Cortex of kidney (tissue), 1 donor: Measurements from ENCODE around the gene TMEM202.
"Not testable (repeated sequence)": the region's sequence is repeated elsewhere in the genome, so short reads cannot be mapped to it uniquely, and the experiment has no call there.

ENCODE experiments used
- DNase-seq: peaks from one replicate; lab custom pipeline; 2025; lab: John Stamatoyannopoulos, UW

The TMEM202 gene

DNA sequence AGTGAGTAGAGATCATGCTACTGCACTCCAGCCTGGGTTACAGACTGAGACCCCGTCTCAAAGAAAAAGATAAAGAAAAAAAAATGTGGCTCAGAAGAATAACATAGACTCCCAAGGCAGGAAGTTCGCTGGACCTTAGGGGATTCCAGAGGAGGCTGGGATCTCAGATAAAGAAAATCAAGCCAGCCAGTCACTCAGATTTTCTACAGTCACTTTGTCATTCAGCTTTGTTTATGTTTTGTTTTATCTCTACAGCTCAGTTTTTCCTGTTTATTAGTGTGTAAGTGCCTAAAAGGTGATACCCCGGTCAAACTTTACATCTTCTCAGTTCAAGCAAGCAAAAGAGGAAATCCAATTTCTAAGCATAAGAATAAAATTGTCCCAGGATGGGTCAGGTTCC, 6.3 kb downstream of the TMEM202 start:
- DNase-seq = no peak

DNA sequence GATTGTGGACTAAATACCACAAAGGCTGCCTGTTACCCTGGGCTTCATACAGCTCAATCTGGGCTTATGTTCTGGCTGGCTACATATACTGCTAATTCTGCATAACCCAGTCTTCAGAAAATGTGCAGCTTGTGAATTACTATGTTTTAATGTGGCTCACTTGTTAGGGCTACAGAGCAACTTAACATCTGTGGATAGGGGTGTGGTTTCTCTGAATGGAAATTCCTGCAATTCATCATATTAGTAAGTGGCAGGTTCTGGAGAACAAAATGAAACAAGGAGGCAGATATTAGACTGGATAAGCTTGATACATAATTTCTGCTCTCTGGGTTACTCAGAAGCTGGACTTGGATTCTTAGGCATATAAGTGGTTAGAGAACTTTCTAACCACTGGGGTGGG, 6.7 kb downstream of the TMEM202 start:
- DNase-seq = no peak

DNA sequence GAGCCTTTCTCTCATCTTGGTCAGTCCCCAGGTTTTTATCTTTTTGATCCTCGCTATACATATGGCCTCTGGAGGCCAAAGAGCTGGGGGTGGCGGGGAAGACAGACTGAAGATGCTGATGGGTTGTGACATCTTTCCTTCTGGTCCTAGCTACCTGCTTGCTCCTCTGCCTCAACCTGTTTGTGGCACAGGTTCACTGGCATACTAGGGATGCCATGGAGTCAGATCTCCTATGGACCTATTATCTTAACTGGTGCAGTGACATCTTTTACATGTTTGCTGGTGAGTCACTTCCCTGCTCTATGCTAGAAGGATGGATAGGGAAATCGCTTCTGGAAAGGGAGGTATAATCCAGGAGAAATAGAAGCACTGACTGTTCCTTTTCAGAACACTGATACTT, 8.8 kb downstream of the TMEM202 start:
- no peak for DNase-seq

DNA sequence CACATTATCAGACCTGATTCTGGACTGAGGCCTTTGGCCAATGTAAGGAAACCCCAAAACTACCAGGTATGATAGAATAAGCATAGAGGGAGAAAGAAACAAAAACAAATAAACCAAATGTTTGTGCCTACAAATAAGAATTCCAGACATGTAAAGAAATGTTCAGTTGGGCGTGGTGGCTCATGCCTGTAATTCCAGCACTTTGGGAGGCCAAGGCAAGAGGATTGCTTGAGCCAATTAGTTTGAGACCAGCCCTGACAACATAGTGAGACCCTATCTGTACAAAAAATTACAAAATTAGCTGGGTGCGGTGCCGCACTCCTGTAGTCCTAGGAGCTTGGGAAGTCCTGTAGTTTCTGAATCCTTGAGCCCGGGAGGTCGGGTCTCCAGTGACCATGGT, 13.0 kb downstream of the TMEM202 start:
- DNase-seq = no peak

DNA sequence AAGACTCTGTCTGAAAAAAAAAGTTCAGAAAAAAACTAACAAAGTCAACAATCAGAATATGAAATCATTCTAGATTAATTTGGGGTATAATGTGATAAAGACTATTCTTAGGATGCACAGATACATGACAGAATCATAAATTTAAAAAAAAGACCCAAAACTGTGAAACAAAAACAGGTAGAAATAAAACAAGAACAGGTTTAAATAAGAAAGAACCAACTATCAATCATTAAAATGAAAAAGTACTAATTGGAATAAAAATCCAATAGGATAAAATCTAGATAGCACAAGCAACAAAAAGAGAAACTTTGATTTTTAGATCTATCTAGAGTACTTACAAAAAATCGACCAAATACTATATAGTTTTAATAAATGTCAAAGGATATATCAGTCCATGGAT, 13.4 kb downstream of the TMEM202 start:
- no peak for DNase-seq

DNA sequence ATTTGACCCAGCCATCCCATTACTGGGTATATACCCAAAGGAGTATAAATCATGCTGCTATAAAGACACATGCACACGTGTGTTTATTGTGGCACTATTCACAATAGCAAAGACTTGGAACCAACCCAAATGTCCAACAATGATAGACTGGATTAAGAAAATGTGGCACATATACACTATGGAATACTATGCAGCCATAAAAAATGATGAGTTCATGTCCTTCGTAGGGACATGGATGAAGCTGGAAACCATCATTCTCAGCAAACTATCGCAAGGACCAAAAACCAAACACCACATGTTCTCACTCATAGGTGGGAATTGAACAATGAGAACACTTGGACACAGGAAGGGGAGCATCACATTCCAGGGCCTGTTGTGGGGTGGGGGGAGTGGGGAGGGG, 15.2 kb downstream of the TMEM202 start:
- not testable (repeated sequence) for DNase-seq

DNA sequence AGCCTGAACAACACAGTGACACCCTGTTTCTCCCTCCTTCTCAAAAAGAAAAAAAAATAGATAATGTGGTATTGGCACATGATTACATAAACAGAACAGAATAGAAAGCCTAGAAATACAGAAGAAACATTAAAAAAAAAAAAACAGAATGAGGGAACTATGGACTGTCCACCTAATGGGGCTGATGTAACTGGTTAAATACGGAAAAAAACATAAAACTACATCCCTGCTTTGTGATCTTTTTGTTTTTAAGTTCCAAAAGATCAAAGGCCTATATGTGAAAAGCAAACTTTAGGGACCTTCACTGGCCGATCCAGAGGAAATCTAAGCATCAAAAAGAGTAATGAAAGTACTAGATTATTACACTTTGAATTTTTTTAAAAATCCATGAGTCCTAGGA, 17.2 kb downstream of the TMEM202 start:
- DNase-seq = no peak

DNA sequence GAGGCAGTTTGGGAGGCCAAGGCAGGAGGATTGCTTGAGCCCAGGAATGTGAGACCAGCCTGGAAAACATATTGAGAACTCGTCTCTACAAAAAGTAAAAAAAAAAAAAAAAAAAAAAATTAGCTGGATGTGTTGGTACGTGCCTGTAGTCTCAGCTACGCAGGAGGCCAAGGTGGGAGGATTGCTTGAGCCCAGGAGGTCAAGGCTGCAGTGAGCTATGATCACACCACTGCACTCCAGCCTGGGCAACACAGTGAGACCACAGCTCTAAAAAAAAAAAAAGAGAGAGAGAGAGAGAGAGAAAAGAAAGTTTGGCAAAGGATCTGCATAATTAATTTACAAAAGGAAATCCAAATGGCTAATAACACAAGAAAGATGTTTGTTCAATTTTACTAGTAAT, 21.7 kb downstream of the TMEM202 start:
- DNase-seq = not testable (repeated sequence)

DNA sequence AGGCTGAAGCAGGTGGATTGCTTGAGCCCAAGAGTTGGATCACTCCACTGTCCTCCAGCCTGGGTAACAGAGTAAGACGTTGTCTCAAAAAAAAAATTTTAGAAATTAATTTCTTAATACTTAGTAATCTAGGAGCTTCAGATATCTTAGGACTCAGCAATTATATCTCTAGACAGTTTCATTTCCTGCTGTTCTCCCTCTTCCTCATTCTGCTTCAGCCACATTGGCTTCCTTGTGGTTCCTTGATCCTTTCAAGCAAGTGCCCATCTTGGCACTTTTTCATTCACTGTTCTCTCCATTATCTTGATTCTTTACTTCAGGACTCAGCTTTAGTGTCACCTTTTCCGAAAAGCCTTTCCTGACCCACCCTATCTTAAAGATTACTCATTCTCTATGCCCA, 22.5 kb downstream of the TMEM202 start:
- DNase-seq = no peak

DNA sequence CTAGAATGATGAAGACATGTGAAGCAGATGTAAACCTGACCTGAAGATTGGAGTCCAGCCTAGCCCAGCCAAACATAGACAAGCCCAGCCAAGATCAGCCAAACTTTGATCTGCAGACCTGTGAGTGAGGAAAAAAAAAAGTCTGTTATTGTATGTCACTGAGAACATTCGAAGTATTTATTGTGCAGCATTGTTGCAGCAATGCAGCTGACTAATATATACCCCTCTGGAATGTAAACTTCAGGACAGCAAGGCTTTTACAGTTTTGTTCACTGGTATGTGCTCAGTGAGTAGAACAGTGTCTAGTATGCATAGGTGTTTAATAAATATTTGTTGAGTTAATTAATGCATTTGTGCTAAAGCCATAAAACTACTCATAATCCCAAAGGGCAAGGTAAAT, 23.4 kb downstream of the TMEM202 start:
- DNase-seq = no peak

DNA sequence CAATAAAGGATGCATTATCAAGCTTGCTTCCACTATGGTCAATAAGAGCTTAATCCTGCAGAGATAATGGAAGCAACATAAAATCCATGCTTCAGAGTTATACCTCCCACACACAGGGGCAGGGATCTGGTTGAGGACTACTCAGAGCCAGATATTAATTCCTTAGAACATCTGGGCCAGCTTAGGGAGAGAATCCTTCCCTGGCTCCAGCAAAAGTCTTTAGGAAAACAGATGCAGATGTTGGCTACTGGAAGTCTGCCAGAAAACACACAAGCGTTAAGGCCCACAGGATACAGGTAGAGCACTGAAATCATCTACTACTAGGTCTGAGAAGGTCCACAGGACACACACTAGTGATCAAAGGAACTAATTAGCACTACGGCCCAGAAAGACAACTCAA, 25.2 kb downstream of the TMEM202 start:
- DNase-seq = no peak

DNA sequence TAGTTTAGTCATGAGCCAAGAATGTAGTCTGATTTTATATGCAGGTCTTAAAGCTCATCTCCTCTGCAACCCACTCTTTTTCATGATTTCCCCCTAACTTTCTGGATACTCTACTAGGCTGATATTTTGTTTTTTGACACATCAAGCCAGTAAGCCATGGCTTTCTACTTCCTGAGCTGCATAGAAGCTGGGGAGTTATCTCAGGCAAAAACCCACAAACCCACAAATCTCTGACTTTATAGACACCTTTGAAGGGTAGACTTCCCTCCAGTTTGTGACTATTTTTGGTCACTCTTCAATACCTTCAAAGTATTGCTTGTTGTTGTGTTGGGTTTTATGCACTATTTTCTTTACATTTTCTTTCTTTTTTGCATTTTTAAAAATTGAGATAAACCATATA, 28.6 kb downstream of the TMEM202 start:
- DNase-seq = no peak

DNA sequence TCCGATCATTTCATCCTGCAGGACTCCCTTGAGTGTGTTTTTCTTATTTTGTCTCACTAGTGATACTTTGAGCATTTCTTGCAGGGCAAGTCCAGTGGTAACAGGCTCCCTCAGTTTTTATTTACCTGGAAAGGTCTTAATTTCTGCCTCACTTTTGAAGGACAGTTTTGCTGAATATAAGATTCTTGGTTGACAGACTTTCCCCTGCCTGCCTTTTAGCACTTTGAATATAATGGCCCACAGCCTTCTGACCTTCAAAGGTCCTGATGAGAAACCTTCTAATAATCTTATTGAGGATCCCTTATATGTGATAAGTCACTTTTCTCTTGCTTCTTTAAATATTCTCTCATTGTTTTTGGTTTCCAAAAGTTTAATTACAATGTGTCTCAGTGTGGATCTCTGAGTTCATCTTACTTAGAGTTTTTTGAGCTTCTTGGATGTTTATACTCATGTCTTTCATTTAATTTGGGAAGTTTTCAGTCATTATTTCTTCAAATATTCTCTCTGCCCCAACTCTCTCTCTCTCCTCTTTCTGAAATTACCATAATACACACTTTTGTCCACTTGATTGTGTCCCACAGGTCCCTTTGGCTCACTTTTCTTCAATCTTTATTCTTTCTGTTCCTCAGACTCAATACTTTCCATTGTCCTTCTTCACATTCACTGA, 39.7 kb downstream of the TMEM202 start:
- no peak for DNase-seq

DNA sequence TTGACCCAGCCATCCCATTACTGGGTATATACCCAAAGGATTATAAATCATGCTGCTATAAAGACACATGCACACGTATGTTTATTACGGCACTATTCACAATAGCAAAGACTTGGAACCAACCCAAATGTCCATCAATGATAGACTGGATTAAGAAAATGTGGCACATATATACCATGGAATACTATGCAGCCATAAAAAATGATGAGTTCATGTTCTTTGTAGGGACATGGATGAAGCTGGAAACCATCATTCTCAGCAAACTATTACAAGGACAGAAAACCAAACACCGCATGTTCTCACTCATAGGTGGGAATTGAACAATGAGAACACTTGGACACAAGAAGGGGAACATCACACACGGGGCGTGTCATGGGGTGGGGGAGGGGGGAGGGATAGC, 44.7 kb downstream of the TMEM202 start:
- not testable (repeated sequence) for DNase-seq

DNA sequence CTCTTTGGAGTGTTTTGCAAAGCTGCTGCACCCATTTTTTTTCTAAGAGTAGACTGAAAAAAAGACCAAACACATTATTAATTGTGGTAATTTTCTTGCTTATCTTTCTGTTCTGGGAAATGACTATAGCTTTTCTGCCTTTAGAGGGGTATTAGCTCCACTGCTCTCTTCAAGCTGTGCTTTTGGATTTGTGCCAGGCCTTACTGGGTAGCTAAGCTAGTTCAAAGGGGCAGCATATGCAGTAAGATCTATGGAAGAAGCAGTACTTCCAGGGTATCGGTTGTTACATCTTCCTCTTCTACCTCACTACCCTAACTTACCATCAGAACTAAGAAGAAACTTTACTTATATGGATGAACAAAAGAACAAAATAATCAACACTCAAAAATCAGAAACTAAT, 47.3 kb downstream of the TMEM202 start:
- no peak for DNase-seq

DNA sequence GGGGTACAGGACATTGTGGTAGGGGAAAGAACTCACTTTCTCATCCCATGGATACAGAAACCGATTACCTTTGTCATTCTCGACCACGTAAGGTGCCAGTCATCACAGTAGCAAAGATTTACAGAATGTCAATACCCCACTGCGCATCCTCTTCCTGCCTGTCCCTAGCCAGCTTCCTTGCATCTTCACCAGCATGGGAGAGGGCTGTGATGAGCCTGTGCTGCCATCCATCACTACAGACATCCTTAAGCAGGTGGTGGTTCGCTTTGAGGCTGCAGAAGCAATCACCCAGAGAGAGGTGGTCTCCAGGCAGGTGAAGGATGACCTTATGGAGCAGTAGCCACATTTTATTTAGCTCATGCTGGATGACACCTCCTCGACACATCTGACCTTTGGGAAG, 52.7 kb downstream of the TMEM202 start:
- no peak for DNase-seq

DNA sequence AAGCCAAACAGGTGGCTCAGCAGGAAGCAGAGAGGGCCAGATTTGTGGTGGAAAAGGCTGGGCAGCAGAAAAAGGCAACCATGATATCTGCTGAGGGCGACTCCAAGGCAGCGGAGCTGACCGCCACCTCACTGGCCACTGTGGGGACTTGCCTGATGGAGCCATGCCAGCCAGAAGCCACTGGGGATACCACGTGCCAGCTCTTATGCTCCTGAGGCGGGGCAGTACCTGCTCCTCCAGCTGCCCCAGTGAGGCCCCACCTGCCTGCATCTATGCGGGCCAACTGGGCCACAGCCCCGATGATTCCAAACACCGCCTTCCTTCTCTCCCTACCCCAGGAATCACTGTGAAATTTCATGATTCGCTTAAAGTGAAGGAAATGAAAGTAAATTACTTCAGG, 53.1 kb downstream of the TMEM202 start:
- no peak for DNase-seq

DNA sequence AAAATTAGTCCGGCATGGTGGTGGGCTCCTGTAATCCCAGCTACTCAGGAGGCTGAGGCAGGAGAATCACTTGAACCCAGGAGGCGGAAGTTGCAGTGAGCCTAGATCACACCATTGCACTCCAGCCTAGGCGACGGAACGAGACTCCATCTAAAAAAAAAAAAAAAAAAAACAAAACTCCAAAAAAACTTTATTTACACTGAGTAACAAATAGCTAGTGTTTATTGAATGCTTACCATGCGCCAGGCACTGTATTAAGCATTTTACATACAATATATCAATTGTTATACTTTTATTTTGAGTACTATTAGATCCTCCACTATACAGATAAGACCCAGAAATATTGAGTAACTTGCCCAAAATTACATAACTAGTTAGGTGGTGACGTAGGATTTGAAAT, 58.6 kb downstream of the TMEM202 start:
- DNase-seq = no peak
